ENCODE measurements around the gene SRMS.
"Not testable (repeated sequence)": the region's sequence is repeated elsewhere in the genome, so short reads cannot be mapped to it uniquely, and the experiment has no call there.

The SRMS gene

GRCh38 chr20:63522091-63522868, 25.3 kb downstream of the SRMS start:
- no peak for DNase-seq (ENCODE audit: low read depth in 2 of 2)

- no peak for DNase-seq (ENCODE audit: low read depth in 2 of 2)
These were observed 25.9 kb downstream of the SRMS start for GRCh38 chr20:63521602-63522001.

- peak; percentile 19 to 29 for DNase-seq (ENCODE audit: low read depth in 2 of 2)
These were observed 26.5 kb downstream of the SRMS start for GRCh38 chr20:63520934-63521601.

GRCh38 chr20:63520504-63520933, 27.0 kb downstream of the SRMS start, which contains the start of gene PPDPF:
PPDPF (plus strand) TSS chr20:63520765; CDS start chr20:63521309, 544 bp downstream.
- DNase-seq (ENCODE audit: low read depth in 2 of 2): peak; percentile 49 to 54

GRCh38 chr20:63519668-63520503, 27.7 kb downstream of the SRMS start:
- peak; percentile 9 to 20 for DNase-seq (ENCODE audit: low read depth in 2 of 2)

GRCh38 chr20:63518946-63519667, 28.4 kb downstream of the SRMS start:
- no peak for DNase-seq (ENCODE audit: low read depth in 2 of 2)

GRCh38 chr20:63518351-63518861, 29.1 kb downstream of the SRMS start:
- DNase-seq (ENCODE audit: low read depth in 2 of 2): no peak

GRCh38 chr20:63517376-63518309, 29.9 kb downstream of the SRMS start:
- no peak for DNase-seq (ENCODE audit: low read depth in 2 of 2)

- not testable (repeated sequence) for DNase-seq (ENCODE audit: low read depth in 2 of 2)
These were observed 33.0 kb downstream of the SRMS start for GRCh38 chr20:63514520-63514919.

GRCh38 chr20:63513207-63513606, 34.3 kb downstream of the SRMS start:
- no peak for DNase-seq (ENCODE audit: low read depth in 2 of 2)

- no peak for DNase-seq (ENCODE audit: low read depth in 2 of 2)
These were observed 38.4 kb downstream of the SRMS start for GRCh38 chr20:63509088-63509564.

- no peak for DNase-seq (ENCODE audit: low read depth in 2 of 2)
These were observed 39.3 kb downstream of the SRMS start for GRCh38 chr20:63508072-63508768.

- no peak for DNase-seq (ENCODE audit: low read depth in 2 of 2)
These were observed 40.3 kb downstream of the SRMS start for GRCh38 chr20:63507083-63507743.

- no peak for DNase-seq (ENCODE audit: low read depth in 2 of 2)
These were observed 41.8 kb downstream of the SRMS start for GRCh38 chr20:63505723-63506122.

GRCh38 chr20:63505281-63505680, 42.3 kb downstream of the SRMS start:
- DNase-seq (ENCODE audit: low read depth in 2 of 2): no peak

- DNase-seq (ENCODE audit: low read depth in 2 of 2): no peak
These were observed 42.9 kb downstream of the SRMS start for GRCh38 chr20:63504642-63505041.

- no peak for DNase-seq (ENCODE audit: low read depth in 2 of 2)
These were observed 44.0 kb downstream of the SRMS start for GRCh38 chr20:63503524-63503923.

GRCh38 chr20:63502671-63503172, 44.8 kb downstream of the SRMS start:
- no peak for DNase-seq (ENCODE audit: low read depth in 2 of 2)

All from fibroblast of skin of left biceps (primary cell).